NCI-H345 treated with DMSO at 0.1 percent for 48 hours (cell line): ENCODE results near the gene ST7L.
"Not testable (repeated sequence)": the region's sequence is repeated elsewhere in the genome, so short reads cannot be mapped to it uniquely, and the experiment has no call there.

ENCODE experiments used
- DNase-seq: peaks from one replicate; lab custom pipeline; 2025; ENCODE audit not compliant: unreplicated experiment; lab: John Stamatoyannopoulos, UW

ST7L gene

GRCh38 chr1:112496290-112496689 is 122.7 kb downstream of the ST7L start:
- no peak for DNase-seq

GRCh38 chr1:112493351-112493750 is 125.6 kb downstream of the ST7L start:
- no peak for DNase-seq

- no peak for DNase-seq
Observed at GRCh38 chr1:112492076-112492475, 126.9 kb downstream of the ST7L start.

GRCh38 chr1:112488141-112488540 is 130.8 kb downstream of the ST7L start:
- no peak for DNase-seq

- not testable (repeated sequence) for DNase-seq
Observed at GRCh38 chr1:112487686-112488085, 131.3 kb downstream of the ST7L start.

- not testable (repeated sequence) for DNase-seq
Observed at GRCh38 chr1:112486063-112486462, 132.9 kb downstream of the ST7L start.

GRCh38 chr1:112478314-112478713 is 140.6 kb downstream of the ST7L start:
- no peak for DNase-seq

- DNase-seq = no peak
Observed at GRCh38 chr1:112477550-112477949, 141.4 kb downstream of the ST7L start.
